ENCODE data around the gene TYK2.

DNA sequence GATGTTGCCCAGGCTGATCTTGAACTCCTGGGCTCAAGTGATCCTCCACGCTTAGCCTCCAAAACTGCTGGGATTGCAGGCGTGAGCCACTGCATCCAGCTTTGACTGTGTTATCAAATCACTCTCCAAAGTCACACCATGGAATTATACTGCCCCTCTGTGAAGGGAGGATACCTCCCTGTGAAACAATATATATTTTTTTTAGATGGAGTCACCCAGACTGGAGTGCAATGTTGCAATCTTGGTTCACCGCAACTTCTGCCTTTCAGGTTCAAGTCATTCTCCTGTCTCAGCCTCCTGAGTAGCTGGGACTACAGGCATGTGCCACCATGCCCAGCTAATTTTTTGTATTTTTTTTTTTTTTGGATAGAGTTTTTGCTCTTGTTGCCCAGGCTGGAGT lies 7.7 kb downstream of the TYK2 start:
- TF ChIP-seq POU2F2 (IDR thresholded peaks at IDR 0.05; ENCODE audit: low read depth, low read length) (no peak), POLR2A (IDR thresholded peaks at IDR 0.05; ENCODE audit: low read depth, low read length) (no peak), TAF1 (IDR thresholded peaks at IDR 0.05; ENCODE audit: low read depth, low read length) (no peak)

Data from GM12891 (cell line).